ENCODE measurements around the gene MAIP1.

DNA sequence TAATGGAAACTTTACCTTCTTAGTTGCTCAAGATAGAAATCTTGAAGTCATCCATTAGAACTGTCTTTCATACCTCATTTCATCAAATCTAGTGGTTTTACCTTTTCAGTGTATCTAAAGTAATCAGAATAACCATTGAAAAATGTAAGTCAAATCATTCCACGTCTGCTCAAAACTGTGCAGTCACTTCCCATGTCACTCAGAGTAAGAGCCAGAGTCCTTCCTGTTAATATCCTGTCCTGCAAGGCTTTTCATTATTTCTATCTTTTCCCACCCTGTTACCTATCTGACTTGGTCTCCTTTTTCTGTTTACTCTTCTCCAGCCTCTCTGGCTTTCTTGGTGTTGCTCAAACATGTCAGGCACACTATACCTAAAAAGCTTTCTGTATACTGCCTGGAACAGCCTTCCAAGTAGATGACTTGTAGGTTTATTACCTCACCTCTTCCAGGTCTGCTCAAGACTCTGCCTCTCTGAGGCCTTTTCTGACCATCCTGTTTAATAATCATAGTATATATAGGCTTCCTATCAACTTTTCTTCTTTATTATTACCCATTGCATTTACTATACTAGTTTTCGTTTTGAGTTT, 40.9 kb upstream of the MAIP1 start:
- no peak for TF ChIP-seq CTCF (IDR thresholded peaks at IDR 0.05; ENCODE audit: extremely low read depth in 1 of 2, insufficient read depth in 1 of 2, low read depth in 1 of 2, low read length in 2 of 2)
- TF ChIP-seq POLR2AphosphoS5 (IDR thresholded peaks at IDR 0.05; ENCODE audit: insufficient read depth, low read depth, low read length) = no peak
- no peak for TF ChIP-seq POLR2A (IDR thresholded peaks at IDR 0.05; ENCODE audit: low read depth, low read length)
- TF ChIP-seq MYC (IDR thresholded peaks at IDR 0.05; ENCODE audit: low read depth, low read length) = no peak
- TF ChIP-seq, protein P1, sequence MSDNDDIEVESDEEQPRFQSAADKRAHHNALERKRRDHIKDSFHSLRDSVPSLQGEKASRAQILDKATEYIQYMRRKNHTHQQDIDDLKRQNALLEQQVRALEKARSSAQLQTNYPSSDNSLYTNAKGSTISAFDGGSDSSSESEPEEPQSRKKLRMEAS (IDR thresholded peaks at IDR 0.05; ENCODE audit: insufficient read depth, insufficient read length) = no peak

Data from endothelial cell of umbilical vein (primary cell).